IPS-20b (cell line): ENCODE data around the gene C4BPB.

Source experiments
- H3K27ac ChIP-seq: one replicate; pipeline ENCODE4 v1.5.1; 2013; ENCODE audit warnings: low read length
- H3K27me3 ChIP-seq: 2 replicates; pipeline ENCODE4 v1.6.1; 2013; ENCODE audit warnings: mild to moderate bottlenecking, low read length, inconsistent platforms; ENCODE audit not compliant: insufficient read depth
- H3K36me3 ChIP-seq: 2 replicates; pipeline ENCODE4 v1.6.1; 2013; ENCODE audit warnings: low read depth, mild to moderate bottlenecking, inconsistent platforms, low read length, moderate library complexity; ENCODE audit not compliant: insufficient read depth
- H3K4me1 ChIP-seq: 2 replicates; pipeline ENCODE4 v1.6.1; 2013; ENCODE audit warnings: mild to moderate bottlenecking, control low read depth, inconsistent platforms, low read length, moderate library complexity; ENCODE audit not compliant: insufficient read depth
- H3K4me3 ChIP-seq: 2 replicates; pipeline ENCODE4 v1.5.1; 2013; ENCODE audit warnings: mild to moderate bottlenecking, low read length, inconsistent platforms
- H3K9ac ChIP-seq: 2 replicates; pipeline ENCODE4 v1.6.1; 2013; ENCODE audit warnings: low read depth, mild to moderate bottlenecking, inconsistent platforms, low read length, moderate library complexity
- H3K9me3 ChIP-seq: 2 replicates; pipeline ENCODE4 v1.6.1; 2013; ENCODE audit warnings: mild to moderate bottlenecking, low read depth, low read length, inconsistent platforms; ENCODE audit not compliant: insufficient read depth

Gene C4BPB

DNA sequence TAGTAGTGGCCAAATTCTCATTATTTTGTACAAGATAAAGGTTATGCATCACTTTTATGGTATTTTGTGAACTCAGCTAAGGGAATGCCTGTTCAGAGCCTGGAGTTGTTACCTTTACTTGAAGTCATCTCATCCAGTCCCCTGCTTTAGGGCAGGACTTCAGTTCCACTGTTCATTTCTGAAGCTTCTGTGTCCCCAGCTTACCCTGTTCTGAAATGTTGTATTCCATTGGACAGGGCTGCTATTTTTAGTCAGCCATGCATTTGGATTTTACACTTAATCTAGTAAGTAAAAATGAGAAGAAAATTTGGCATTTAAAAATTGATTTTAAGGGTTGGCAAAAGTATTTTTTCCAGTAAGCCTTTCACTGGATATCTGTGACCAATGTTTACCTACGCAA is 11.6 kb upstream of the C4BPB start:
- Histone ChIP-seq H3K9ac (no peak overlapping the region), H3K4me1 (no peaks in the 10 kb centered on the region), H3K9me3 (no peaks in the 10 kb centered on the region), H3K27me3 (no peaks in the 10 kb centered on the region), H3K4me3 (no peak overlapping the region), H3K27ac (no peak overlapping the region), H3K36me3 (peaks cover 16% of the 10 kb centered on the region)

DNA sequence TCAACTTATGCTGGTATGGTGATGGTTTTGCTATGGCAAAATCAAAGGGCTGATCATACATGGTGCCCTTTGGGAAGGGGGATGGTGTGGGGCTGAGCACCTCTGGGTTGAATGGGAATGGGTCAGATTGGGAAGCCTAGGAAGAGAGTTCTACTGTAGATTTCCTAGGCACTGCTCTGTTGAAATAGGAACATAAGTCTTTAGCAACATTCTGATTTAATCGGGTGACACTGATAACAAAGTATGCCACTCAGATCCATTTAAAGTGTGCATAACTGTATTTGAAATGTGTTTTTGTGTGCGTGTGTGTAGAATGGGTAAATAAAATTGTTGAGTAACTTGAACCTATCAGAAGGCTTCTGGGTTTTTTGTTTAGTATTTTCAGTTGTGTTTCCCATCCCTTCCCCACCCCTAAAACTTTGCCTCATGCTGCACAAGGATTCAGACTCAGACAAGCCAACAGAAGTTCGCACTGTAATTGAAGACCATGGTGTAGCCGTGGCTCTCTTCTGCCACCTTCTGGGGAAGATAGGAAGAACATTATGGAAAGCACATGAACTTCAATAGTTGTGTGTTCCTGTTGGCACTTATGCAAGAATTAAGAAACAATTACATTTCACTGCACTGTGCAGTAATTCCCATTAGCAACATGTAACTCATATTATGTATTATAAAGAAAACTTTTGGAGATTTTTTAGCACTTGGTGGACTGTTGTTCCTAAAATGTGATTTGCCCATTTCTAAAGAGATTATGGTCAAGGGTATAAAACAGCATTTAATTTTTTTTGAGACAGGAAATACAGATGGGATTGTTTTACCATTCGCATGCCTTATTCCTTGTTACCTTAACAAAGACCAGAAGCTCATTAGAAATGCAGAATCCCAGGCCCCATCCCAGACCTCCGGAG is 10.9 kb upstream of the C4BPB start:
- Histone ChIP-seq H3K4me1 (no peaks in the 10 kb centered on the region), H3K4me3 (no peak overlapping the region), H3K27ac (no peak overlapping the region), H3K27me3 (no peaks in the 10 kb centered on the region), H3K9ac (no peak overlapping the region), H3K9me3 (no peaks in the 10 kb centered on the region), H3K36me3 (peaks cover 16% of the 10 kb centered on the region)

DNA sequence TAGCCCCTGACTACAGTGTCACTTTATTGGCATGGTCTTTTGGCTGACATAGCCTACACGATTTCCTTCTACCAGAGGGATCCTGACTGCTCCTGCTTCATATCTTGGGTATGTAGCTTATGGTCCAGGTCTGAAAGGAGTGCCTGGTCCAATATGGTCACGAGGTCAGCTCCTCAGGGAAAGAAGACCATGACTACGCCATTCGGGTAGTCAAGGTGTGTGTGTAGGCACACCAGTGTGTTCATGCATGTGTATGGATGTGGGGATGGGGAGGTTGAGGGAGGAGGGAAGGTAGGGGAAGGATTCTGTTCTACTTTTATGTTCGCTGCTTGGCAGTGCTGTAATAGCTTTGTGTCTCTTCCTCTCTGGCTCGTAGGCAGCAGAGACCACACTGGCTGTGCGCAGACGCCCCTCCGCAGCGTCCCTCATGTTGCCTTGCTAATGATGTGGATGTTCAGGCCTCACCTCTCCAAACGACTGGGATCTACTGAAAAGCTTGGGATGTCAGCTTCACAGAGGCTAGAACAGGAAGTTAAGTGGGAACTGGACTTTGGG is 10.0 kb upstream of the C4BPB start:
- no peaks in the 10 kb centered on the region for H3K4me1 ChIP-seq
- H3K27me3 ChIP-seq, result no peaks in the 10 kb centered on the region
- no peak overlapping the region for H3K9ac ChIP-seq
- H3K36me3 ChIP-seq, result peaks cover 13% of the 10 kb centered on the region
- H3K27ac ChIP-seq, result no peak overlapping the region
- H3K4me3 ChIP-seq, result no peak overlapping the region
- H3K9me3 ChIP-seq, result no peaks in the 10 kb centered on the region

DNA sequence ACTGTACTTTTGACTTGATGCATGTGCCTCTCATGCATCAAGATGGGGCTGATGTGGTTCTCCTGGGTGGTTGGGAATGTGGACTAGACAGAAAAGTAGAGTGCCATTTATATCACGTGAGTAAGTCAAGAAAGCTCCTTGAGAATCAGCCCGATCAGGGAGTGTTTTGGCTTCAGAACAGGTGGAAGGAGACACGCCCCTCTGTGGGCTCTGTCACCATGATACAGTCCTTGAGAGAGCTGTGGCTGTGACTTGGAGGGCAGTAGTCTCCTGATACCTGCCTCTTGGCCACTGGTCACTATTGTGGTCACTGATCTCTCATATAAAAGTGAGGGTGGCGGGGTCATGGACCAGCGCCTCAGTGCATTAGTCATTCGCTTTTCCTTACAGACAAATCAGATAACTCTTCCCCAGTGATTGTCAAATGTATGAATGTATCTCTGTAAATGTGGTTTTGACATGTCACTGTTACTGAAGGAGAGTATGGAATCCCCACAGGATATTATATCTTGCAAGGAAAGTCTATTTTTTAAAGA is 8.9 kb upstream of the C4BPB start:
- Histone ChIP-seq H3K9ac (no peak overlapping the region), H3K36me3 (peaks cover 3% of the 10 kb centered on the region; the same call in 1 of the 2 replicates), H3K4me1 (no peaks in the 10 kb centered on the region), H3K4me3 (no peak overlapping the region), H3K27me3 (no peaks in the 10 kb centered on the region), H3K27ac (no peak overlapping the region), H3K9me3 (no peaks in the 10 kb centered on the region)

DNA sequence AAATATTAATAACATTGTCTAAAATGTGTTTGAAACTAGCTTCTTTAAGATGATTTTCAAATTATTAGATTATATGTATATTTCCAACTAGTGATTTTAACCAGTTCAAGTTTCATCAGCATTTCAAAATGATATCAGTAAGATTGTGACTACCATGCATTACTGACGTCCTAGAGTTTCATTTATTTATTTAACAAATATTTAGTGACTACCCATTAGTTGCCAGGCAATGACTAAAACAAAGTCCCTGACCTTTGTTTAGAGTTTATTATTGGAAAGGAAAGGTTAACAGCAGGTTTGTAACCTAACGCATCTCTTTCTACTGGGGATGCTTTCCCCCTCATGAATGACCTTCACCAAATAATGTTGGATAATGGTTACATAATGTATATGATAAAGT is 7.6 kb upstream of the C4BPB start:
- Histone ChIP-seq H3K27me3 (no peaks in the 10 kb centered on the region), H3K9ac (no peak overlapping the region), H3K4me1 (no peaks in the 10 kb centered on the region), H3K4me3 (no peak overlapping the region), H3K27ac (no peak overlapping the region), H3K9me3 (no peaks in the 10 kb centered on the region), H3K36me3 (no peaks in the 10 kb centered on the region)

DNA sequence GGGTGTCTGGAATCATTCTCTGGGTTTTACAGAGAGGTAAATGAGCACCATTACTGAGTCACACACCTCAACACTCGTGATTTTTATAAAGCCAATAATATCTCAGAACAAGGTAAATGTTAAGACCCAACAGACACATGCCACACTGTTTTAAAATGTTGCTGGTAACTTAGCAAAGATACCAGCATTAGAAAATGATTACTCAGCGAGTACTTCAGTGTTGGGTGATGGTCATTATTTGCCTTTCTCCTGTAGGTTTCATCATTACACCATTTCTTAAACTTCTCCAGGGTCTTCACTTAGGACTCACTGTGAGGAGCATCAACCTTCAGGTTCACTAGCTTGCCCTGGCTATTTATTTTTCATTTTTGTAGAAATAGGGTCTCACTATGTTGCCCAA is 6.9 kb upstream of the C4BPB start:
- Histone ChIP-seq H3K9me3 (no peaks in the 10 kb centered on the region), H3K27ac (no peak overlapping the region), H3K27me3 (no peaks in the 10 kb centered on the region), H3K4me1 (no peaks in the 10 kb centered on the region), H3K4me3 (no peak overlapping the region), H3K36me3 (no peaks in the 10 kb centered on the region), H3K9ac (no peak overlapping the region)

DNA sequence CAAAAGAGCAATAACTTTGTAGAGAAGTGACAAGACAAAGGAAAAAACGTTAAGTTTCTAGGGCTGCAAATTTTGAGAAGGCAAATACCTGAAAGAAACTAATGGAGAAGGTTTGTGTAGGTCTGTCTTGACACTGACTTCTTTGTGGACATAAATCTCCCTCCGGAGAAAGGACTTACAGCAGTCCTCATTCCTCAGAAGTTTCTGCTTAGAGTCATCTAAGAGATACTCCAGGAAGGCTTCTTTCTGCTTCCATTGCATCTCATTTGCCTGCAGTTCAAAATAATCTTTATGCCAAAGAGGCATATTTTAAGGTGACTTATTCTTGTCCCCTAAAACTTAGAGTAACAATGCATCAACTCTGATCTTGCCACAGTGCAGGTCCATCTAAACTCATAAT is 4.4 kb upstream of the C4BPB start:
- Histone ChIP-seq H3K4me1 (no peaks in the 10 kb centered on the region), H3K36me3 (no peaks in the 10 kb centered on the region), H3K4me3 (no peak overlapping the region), H3K9ac (no peak overlapping the region), H3K9me3 (no peaks in the 10 kb centered on the region), H3K27me3 (no peaks in the 10 kb centered on the region), H3K27ac (no peak overlapping the region)

DNA sequence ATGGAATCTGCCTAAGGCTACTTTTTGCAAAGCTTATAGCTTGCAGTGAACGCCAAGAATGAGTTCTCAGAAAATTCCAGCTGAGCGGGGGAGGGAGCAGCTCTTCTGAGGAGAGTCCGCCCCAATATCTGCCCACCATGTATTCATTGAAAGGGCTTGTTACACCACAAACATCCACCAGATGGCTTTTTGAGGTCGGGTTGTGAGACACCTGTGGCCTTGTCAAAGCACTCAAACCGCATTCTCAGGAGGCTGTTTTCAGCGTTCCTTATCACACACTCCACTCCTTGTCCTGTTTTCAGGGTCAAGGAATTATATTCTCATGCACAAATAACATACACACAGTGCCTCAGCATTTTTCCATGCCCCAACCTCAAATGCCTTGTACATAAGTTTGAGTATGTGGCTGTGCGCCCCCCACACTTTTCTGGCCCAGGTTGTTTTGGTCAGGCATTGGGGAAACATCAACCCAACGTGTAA is 3.9 kb upstream of the C4BPB start:
- Histone ChIP-seq H3K27ac (no peak overlapping the region), H3K36me3 (no peaks in the 10 kb centered on the region), H3K9ac (no peak overlapping the region), H3K9me3 (no peaks in the 10 kb centered on the region), H3K27me3 (no peaks in the 10 kb centered on the region), H3K4me1 (no peaks in the 10 kb centered on the region), H3K4me3 (no peak overlapping the region)

DNA sequence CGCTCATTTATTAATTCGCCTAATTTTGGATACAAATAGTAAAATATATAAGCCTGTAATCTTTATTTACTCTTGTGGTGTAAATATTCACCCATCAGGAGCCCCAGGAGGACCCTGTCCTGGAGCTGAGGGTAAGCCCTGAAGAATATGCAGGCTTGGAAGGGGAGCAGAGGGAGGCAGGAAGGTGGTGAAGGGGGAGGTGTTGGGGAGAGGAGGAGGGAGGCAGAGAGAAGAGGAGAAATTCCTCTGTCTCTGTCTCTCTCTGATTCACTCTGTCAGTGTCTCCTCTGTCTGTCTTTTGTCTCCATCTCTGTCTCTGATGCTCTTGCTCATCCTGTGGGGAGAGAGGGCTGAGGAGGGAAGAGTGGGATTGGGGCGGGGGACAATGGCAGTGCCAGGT is 2.8 kb upstream of the C4BPB start:
- Histone ChIP-seq H3K27me3 (no peaks in the 10 kb centered on the region), H3K36me3 (no peaks in the 10 kb centered on the region), H3K9ac (no peak overlapping the region), H3K27ac (no peak overlapping the region), H3K4me3 (no peak overlapping the region), H3K4me1 (no peaks in the 10 kb centered on the region), H3K9me3 (no peaks in the 10 kb centered on the region)

DNA sequence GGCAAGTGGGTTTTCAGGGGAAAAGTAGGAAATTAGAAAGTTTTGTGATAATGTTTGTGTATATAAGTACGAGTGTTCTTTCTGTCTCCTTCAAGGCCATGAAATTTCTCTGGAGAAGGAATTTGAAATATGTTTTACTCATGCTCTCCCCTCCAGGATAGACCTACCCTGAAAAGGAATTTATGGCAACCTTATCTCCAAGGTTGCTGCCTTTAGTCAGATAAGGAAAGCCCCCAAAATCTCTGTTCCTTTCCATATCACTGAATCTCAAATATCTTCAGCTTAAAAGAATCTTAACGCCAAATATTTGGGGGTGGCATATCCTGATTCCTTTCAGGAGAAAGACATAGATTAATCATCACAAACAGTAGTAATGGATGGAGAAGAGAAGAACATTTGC is 499 bp upstream of the C4BPB start:
- no peak overlapping the region for H3K9ac ChIP-seq
- no peaks in the 10 kb centered on the region for H3K27me3 ChIP-seq
- H3K4me3 ChIP-seq, result no peak overlapping the region
- H3K9me3 ChIP-seq, result no peaks in the 10 kb centered on the region
- no peaks in the 10 kb centered on the region for H3K4me1 ChIP-seq
- H3K27ac ChIP-seq, result no peak overlapping the region
- H3K36me3 ChIP-seq, result no peaks in the 10 kb centered on the region

DNA sequence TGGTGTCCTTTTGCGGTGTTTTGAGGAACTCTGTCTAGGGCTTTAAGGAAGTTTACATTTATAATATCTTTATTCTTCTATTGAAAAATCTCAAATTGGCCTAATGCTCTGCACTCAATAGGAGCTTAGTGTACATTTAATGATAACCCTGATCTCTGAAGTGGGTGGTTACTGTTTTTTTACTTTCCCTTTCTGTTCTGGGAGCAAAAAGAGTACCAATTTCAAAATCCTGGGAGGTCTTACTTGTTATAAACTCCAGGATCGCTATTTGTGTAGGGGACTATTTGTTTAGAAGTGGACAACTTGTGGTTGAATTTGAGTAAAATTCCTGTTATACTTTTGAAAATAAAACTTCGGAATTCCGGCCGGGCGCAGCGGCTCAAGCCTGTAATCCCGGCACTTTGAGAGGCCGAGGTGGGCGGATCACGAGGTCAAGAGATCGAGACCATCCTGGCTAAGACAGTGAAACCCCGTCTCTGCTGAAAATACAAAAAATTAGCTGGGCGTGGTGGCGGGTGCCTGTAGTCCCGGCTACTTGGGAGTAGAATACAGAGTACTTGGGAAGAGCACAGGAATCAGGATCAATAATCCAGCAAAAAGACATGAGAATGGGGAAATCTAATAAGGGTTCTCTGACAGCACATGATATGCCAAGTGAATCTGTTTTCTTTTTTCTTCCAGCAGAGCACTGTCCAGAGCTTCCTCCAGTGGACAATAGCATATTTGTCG is 1.1 kb downstream of the C4BPB start:
- Histone ChIP-seq H3K27me3 (no peaks in the 10 kb centered on the region), H3K36me3 (no peaks in the 10 kb centered on the region), H3K27ac (no peak overlapping the region), H3K9ac (no peak overlapping the region), H3K4me1 (no peaks in the 10 kb centered on the region), H3K9me3 (no peaks in the 10 kb centered on the region), H3K4me3 (no peak overlapping the region)
